ENCODE results near the gene TCAIM.

The TCAIM gene

GRCh38 chr3:44375450-44375849, 36.9 kb downstream of the TCAIM start:
- Histone ChIP-seq H3K4me1 (ENCODE audit: control insufficient read depth, low read length) (no peaks in the 10 kb centered on the region), H3F3A (ENCODE audit: control insufficient read depth, insufficient read depth) (no peaks in the 10 kb centered on the region), H3K4me3 (ENCODE audit: low read length) (no peak overlapping the region), H3K79me2 (ENCODE audit: control insufficient read depth, low read length) (no peaks in the 10 kb centered on the region), H3K9me3 (ENCODE audit: control insufficient read depth, insufficient read depth, low read length) (no peaks in the 10 kb centered on the region), H3K4me2 (ENCODE audit: low read length) (no peak overlapping the region), H3K9me2 (replicated peaks; ENCODE audit: control insufficient read depth, low read length) (no peaks in the 10 kb centered on the region), H3K27ac (ENCODE audit: low read depth, low read length) (no peak overlapping the region), H3K36me3 (ENCODE audit: control insufficient read depth, low read length) (no peaks in the 10 kb centered on the region; the same call in 1 of the 2 replicates), H3K27me3 (ENCODE audit: control insufficient read depth, low read length) (no peaks in the 10 kb centered on the region), H4K20me1 (ENCODE audit: control insufficient read depth, insufficient read depth, low read depth, low read length) (no peaks in the 10 kb centered on the region)
- TF ChIP-seq CTCF (IDR thresholded peaks at IDR 0.05; ENCODE audit: low read depth, low read length, poor library complexity, severe bottlenecking) (no peak), EZH2phosphoT487 (IDR thresholded peaks at IDR 0.05; ENCODE audit: borderline replicate concordance, low read length) (no peak)

DNA sequence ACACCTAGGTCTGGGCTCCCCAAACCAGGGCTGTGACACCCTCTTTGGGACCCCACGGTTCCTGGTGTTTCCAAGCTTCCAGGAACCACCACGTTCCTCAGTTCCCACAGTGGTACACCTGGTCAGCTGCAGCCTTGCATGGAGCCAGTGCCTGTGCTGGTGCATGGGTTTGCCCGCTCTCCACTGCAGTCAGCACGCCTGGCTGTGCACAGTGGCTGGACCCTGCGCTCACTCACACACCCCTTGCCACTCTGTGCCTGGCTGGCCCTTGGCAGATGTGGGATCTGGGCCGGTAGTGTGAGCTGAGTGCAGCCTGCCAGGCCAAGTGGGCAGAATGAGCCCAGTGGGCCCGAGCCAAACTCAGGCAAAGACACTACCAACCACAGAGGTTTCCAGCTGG, 48.8 kb downstream of the TCAIM start:
- TF ChIP-seq CTCF (IDR thresholded peaks at IDR 0.05; ENCODE audit: low read depth, low read length, poor library complexity, severe bottlenecking) (no peak), EZH2phosphoT487 (IDR thresholded peaks at IDR 0.05; ENCODE audit: borderline replicate concordance, low read length) (no peak)
- H3K4me2 ChIP-seq (ENCODE audit: low read length): no peak overlapping the region
- peaks cover 16% of the 10 kb centered on the region; the same call in 1 of the 2 replicates for H3K9me3 ChIP-seq (ENCODE audit: control insufficient read depth, insufficient read depth, low read length)
- H3K27ac ChIP-seq (ENCODE audit: low read depth, low read length): no peak overlapping the region
- H3F3A ChIP-seq (ENCODE audit: control insufficient read depth, insufficient read depth): no peaks in the 10 kb centered on the region
- H4K20me1 ChIP-seq (ENCODE audit: control insufficient read depth, insufficient read depth, low read depth, low read length): no peaks in the 10 kb centered on the region
- H3K4me3 ChIP-seq (ENCODE audit: low read length): no peak overlapping the region
- H3K79me2 ChIP-seq (ENCODE audit: control insufficient read depth, low read length): no peaks in the 10 kb centered on the region
- no peaks in the 10 kb centered on the region for H3K27me3 ChIP-seq (ENCODE audit: control insufficient read depth, low read length)
- H3K4me1 ChIP-seq (ENCODE audit: control insufficient read depth, low read length): no peaks in the 10 kb centered on the region
- H3K9me2 ChIP-seq (replicated peaks; ENCODE audit: control insufficient read depth, low read length): no peaks in the 10 kb centered on the region
- H3K36me3 ChIP-seq (ENCODE audit: control insufficient read depth, low read length): no peaks in the 10 kb centered on the region

DNA sequence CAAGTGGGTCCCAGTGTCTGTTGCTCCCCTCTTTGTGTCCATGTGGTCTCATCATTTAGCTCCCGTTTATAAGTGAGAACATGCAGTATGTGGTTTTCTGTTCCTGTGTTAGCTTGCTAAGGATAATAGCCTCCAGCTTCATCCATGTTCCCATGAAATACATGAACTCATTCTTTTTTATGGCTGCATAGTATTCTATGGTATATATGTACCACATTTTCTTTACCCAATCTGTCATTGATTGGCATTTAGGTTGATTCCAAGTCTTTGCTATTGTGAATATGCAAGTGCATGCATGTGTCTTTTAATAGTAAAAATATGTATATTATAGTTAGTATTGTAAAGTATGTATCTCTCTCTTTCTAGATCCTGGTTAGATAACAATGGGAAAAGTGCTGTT, 53.9 kb downstream of the TCAIM start:
- TF ChIP-seq EZH2phosphoT487 (IDR thresholded peaks at IDR 0.05; ENCODE audit: borderline replicate concordance, low read length): no peak
- no peak for TF ChIP-seq CTCF (IDR thresholded peaks at IDR 0.05; ENCODE audit: low read depth, low read length, poor library complexity, severe bottlenecking)
- Histone ChIP-seq H3K27me3 (ENCODE audit: control insufficient read depth, low read length) (no peaks in the 10 kb centered on the region), H3K27ac (ENCODE audit: low read depth, low read length) (no peak overlapping the region), H3K79me2 (ENCODE audit: control insufficient read depth, low read length) (no peaks in the 10 kb centered on the region), H3K4me2 (ENCODE audit: low read length) (no peak overlapping the region), H3K9me3 (ENCODE audit: control insufficient read depth, insufficient read depth, low read length) (peaks cover 2% of the 10 kb centered on the region; the same call in 1 of the 2 replicates), H3F3A (ENCODE audit: control insufficient read depth, insufficient read depth) (no peaks in the 10 kb centered on the region), H3K4me3 (ENCODE audit: low read length) (no peak overlapping the region), H3K9me2 (replicated peaks; ENCODE audit: control insufficient read depth, low read length) (no peaks in the 10 kb centered on the region), H4K20me1 (ENCODE audit: control insufficient read depth, insufficient read depth, low read depth, low read length) (no peaks in the 10 kb centered on the region), H3K36me3 (ENCODE audit: control insufficient read depth, low read length) (no peaks in the 10 kb centered on the region), H3K4me1 (ENCODE audit: control insufficient read depth, low read length) (no peaks in the 10 kb centered on the region)

DNA sequence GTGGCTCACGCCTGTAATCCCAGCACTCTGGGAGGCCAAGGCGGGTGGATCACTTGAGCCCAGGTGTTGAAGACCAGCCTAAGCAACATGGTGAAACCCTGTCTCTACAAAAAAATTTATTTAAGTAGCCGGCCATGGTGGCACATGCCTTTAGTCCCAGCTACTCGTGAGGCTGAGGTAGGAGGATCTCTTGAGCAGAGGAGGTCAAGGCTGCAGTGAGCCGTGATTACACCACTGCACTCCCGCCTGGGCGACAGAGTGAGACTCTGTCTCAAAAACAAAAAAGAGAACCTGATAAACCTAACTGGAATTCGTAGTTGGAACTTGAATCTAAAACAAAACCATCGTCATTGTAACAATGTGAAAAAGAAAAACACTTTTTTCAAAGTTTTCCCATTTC, 57.1 kb downstream of the TCAIM start:
- no peak for TF ChIP-seq EZH2phosphoT487 (IDR thresholded peaks at IDR 0.05; ENCODE audit: borderline replicate concordance, low read length)
- no peak for TF ChIP-seq CTCF (IDR thresholded peaks at IDR 0.05; ENCODE audit: low read depth, low read length, poor library complexity, severe bottlenecking)
- no peaks in the 10 kb centered on the region for H3K79me2 ChIP-seq (ENCODE audit: control insufficient read depth, low read length)
- H3K4me1 ChIP-seq (ENCODE audit: control insufficient read depth, low read length): no peaks in the 10 kb centered on the region

More for the DNA sequence above, 57.1 kb downstream of the TCAIM start:
- H3K4me2 ChIP-seq (ENCODE audit: low read length): no peak overlapping the region
- H3F3A ChIP-seq (ENCODE audit: control insufficient read depth, insufficient read depth): no peaks in the 10 kb centered on the region
- no peaks in the 10 kb centered on the region for H3K9me3 ChIP-seq (ENCODE audit: control insufficient read depth, insufficient read depth, low read length)
- no peak overlapping the region for H3K27ac ChIP-seq (ENCODE audit: low read depth, low read length)
- H3K9me2 ChIP-seq (replicated peaks; ENCODE audit: control insufficient read depth, low read length): no peaks in the 10 kb centered on the region
- no peaks in the 10 kb centered on the region for H4K20me1 ChIP-seq (ENCODE audit: control insufficient read depth, insufficient read depth, low read depth, low read length)
- H3K36me3 ChIP-seq (ENCODE audit: control insufficient read depth, low read length): no peaks in the 10 kb centered on the region
- no peak overlapping the region for H3K4me3 ChIP-seq (ENCODE audit: low read length)
- H3K27me3 ChIP-seq (ENCODE audit: control insufficient read depth, low read length): no peaks in the 10 kb centered on the region

All from DOHH2 (cell line).